HepG2 (cell line): ENCODE measurements around the gene GLRX5. TPM values are rescaled to one million over a fixed set of nuclear protein-coding genes. Genes with fewer than 3 reads are reported as not detected.
A peak's percentile ranks its signal among the peaks of the same experiment; 100 is the strongest.

Experiments
- AGO2 ChIP-seq: fragments of 200-400 bp; formaldehyde crosslinking; optimal IDR thresholded peaks from 2 replicates; pipeline ENCODE3; 2017; ENCODE audit warnings: mild to moderate bottlenecking, low read depth, low read length, moderate library complexity
- MEIS2 ChIP-seq: sonication (generic); formaldehyde crosslinking; IDR thresholded peaks from 2 replicates; pipeline ENCODE4 v1.9.0; 2021; ENCODE audit warnings: mild to moderate bottlenecking, missing genetic modification reagents
- MLLT10 ChIP-seq: sonication (generic); formaldehyde crosslinking; IDR thresholded peaks from 2 replicates; pipeline ENCODE4 v1.4.0; 2020; ENCODE audit warnings: missing genetic modification reagents
- MTA1 ChIP-seq: sonication (generic); formaldehyde crosslinking; IDR thresholded peaks from 2 replicates; pipeline ENCODE4 v1.4.0; 2020; ENCODE audit warnings: missing genetic modification reagents, mild to moderate bottlenecking, borderline replicate concordance
- POLR2G ChIP-seq: fragments of 200-400 bp; formaldehyde crosslinking; IDR thresholded peaks from 2 replicates; pipeline ENCODE4 v1.6.1; 2018; ENCODE audit warnings: mild to moderate bottlenecking, low read depth, low read length, moderate library complexity
- RFXAP ChIP-seq: sonication (generic); formaldehyde crosslinking; IDR thresholded peaks from 2 replicates; pipeline ENCODE4 v1.4.0; 2020; ENCODE audit warnings: missing genetic modification reagents, borderline replicate concordance
- U2AF2 ChIP-seq: fragments of 200-400 bp; formaldehyde crosslinking; IDR thresholded peaks from 2 replicates; pipeline ENCODE4 v1.6.1; 2017; ENCODE audit warnings: low read depth, mild to moderate bottlenecking, low read length
- ZBTB42 ChIP-seq: sonication (generic); formaldehyde crosslinking; IDR thresholded peaks from 2 replicates; pipeline ENCODE4 v1.5.0; 2020; ENCODE audit warnings: mild to moderate bottlenecking, missing genetic modification reagents
- ZNF367 ChIP-seq: sonication (generic); formaldehyde crosslinking; IDR thresholded peaks from 2 replicates; pipeline ENCODE4 v1.4.0; 2020; ENCODE audit warnings: missing genetic modification reagents, borderline replicate concordance
- ZNF547 ChIP-seq: sonication (generic); formaldehyde crosslinking; IDR thresholded peaks from 2 replicates; pipeline ENCODE4 v1.5.1; 2020; ENCODE audit warnings: mild to moderate bottlenecking, missing genetic modification reagents
- ZNF589 ChIP-seq: sonication (generic); formaldehyde crosslinking; conservative IDR thresholded peaks from 2 replicates; pipeline ENCODE4 v1.8.0; 2022; ENCODE audit warnings: mild to moderate bottlenecking, moderate library complexity, missing genetic modification reagents
- ZNF644 ChIP-seq: IDR thresholded peaks from 2 replicates; pipeline ENCODE4 v1.6.1; 2016; ENCODE audit warnings: low read depth
- ZNF670 ChIP-seq: sonication (generic); formaldehyde crosslinking; IDR thresholded peaks from 2 replicates; pipeline ENCODE4 v1.8.0; 2022; ENCODE audit warnings: mild to moderate bottlenecking, missing genetic modification reagents, borderline replicate concordance
- ZNF737 ChIP-seq: sonication (generic); formaldehyde crosslinking; IDR thresholded peaks from 2 replicates; pipeline ENCODE4 v1.5.0; 2020; ENCODE audit warnings: missing genetic modification reagents, mild to moderate bottlenecking, borderline replicate concordance
- ZNF740 ChIP-seq: sonication (generic); formaldehyde crosslinking; IDR thresholded peaks from 2 replicates; pipeline ENCODE4 v1.4.0; 2020; ENCODE audit warnings: missing genetic modification reagents
- polyA plus RNA-seq, 8 experiments: library from polyadenylated mRNA; depleted of rRNA in 3 of 8; stranded (reverse) in 7 of 8; unstranded in 1 of 8; fragments of >200 nt; fragmentation: Illumina TruSeq in 4 of 8; extraction: Trizol in 4 of 8; gene quantifications; 2 replicates each; pipeline versions ENCODE4 v1.2.1 to v1.2.3, GENCODE V29; 2011 to 2016; ENCODE audit warnings: low read depth in 4 of 8, missing spikeins in 1 of 8, mixed read lengths in 1 of 8; ENCODE audit not compliant: insufficient read depth in 1 of 8
- total RNA-seq, 5 experiments: library from RNA; depleted of rRNA; stranded (reverse); fragments of >200 nt; fragmentation: Illumina TruSeq; extraction: Trizol; gene quantifications; 2 replicates each; pipeline ENCODE4 v1.2.3, GENCODE V29; 2016; ENCODE audit warnings: low read depth in 1 of 5
- TF ChIP-seq, protein P1 (sequence below): sonication (generic); formaldehyde crosslinking; IDR thresholded peaks from 2 replicates; pipeline ENCODE4 v1.9.0; 2021; ENCODE audit warnings: mild to moderate bottlenecking, missing genetic modification reagents
- TF ChIP-seq, protein P2 (sequence below): sonication (generic); formaldehyde crosslinking; IDR thresholded peaks from 2 replicates; pipeline ENCODE4 v1.4.0; 2020; ENCODE audit warnings: mild to moderate bottlenecking, low read depth, missing genetic modification reagents
- TF ChIP-seq, protein P3 (sequence below): sonication (generic); formaldehyde crosslinking; IDR thresholded peaks from 2 replicates; pipeline ENCODE4 v1.4.0; 2020; ENCODE audit warnings: missing genetic modification reagents
- TF ChIP-seq, protein P4 (sequence below): sonication (generic); formaldehyde crosslinking; IDR thresholded peaks from 2 replicates; pipeline ENCODE4 v1.5.0; 2020; ENCODE audit warnings: mild to moderate bottlenecking, missing genetic modification reagents

The GLRX5 gene
- total and polyA plus RNA-seq, 2 of the 13 experiments (the other 11 are each of a cell fraction or from before 2014, with no cell fraction given): 122 to 146 TPM

DNA sequence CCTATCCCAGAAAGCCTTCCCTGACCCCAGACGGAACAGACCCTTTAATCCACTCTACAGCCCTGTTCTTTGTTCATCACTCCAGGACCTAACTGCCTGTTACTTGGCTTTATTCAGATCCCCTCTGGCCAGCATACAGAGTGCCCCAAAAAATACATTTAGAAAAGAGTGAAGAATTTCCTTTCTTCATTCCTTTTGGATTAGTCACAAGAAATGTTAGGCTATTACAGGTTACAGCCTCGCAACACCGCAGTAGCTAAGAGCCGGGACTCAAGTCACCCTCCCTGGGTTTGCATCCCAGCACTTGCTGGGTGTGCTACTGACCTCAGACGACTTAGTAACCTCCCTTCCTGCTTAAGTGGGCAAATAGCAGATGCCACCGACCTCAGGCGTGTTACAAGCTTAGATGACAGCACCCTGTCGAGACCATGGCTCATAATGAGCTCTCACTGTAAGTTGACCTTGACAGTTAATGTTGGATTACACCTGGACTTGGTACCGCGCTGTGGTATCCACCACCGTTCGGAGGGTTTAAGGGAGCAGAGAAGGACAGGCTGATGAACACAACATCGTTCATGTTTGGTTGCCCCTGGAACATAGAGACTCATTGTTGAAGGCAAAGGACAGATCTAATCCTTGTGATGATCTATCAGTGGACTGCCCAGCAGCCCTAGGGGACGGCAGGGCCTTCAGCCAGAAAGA is 12.9 kb downstream of the GLRX5 start (continued):
- TF ChIP-seq, protein P1, sequence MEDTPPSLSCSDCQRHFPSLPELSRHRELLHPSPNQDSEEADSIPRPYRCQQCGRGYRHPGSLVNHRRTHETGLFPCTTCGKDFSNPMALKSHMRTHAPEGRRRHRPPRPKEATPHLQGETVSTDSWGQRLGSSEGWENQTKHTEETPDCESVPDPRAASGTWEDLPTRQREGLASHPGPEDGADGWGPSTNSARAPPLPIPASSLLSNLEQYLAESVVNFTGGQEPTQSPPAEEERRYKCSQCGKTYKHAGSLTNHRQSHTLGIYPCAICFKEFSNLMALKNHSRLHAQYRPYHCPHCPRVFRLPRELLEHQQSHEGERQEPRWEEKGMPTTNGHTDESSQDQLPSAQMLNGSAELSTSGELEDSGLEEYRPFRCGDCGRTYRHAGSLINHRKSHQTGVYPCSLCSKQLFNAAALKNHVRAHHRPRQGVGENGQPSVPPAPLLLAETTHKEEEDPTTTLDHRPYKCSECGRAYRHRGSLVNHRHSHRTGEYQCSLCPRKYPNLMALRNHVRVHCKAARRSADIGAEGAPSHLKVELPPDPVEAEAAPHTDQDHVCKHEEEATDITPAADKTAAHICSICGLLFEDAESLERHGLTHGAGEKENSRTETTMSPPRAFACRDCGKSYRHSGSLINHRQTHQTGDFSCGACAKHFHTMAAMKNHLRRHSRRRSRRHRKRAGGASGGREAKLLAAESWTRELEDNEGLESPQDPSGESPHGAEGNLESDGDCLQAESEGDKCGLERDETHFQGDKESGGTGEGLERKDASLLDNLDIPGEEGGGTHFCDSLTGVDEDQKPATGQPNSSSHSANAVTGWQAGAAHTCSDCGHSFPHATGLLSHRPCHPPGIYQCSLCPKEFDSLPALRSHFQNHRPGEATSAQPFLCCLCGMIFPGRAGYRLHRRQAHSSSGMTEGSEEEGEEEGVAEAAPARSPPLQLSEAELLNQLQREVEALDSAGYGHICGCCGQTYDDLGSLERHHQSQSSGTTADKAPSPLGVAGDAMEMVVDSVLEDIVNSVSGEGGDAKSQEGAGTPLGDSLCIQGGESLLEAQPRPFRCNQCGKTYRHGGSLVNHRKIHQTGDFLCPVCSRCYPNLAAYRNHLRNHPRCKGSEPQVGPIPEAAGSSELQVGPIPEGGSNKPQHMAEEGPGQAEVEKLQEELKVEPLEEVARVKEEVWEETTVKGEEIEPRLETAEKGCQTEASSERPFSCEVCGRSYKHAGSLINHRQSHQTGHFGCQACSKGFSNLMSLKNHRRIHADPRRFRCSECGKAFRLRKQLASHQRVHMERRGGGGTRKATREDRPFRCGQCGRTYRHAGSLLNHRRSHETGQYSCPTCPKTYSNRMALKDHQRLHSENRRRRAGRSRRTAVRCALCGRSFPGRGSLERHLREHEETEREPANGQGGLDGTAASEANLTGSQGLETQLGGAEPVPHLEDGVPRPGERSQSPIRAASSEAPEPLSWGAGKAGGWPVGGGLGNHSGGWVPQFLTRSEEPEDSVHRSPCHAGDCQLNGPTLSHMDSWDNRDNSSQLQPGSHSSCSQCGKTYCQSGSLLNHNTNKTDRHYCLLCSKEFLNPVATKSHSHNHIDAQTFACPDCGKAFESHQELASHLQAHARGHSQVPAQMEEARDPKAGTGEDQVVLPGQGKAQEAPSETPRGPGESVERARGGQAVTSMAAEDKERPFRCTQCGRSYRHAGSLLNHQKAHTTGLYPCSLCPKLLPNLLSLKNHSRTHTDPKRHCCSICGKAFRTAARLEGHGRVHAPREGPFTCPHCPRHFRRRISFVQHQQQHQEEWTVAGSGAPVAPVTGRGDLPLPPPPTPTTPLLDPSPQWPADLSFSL (CRISPR knock-in tag): no peak
- no peak for TF ChIP-seq ZNF547 (CRISPR knock-in tag)
- TF ChIP-seq U2AF2: no peak
- TF ChIP-seq ZNF740 (CRISPR knock-in tag): no peak
- no peak for TF ChIP-seq ZNF670 (CRISPR knock-in tag)
- TF ChIP-seq, protein P2, sequence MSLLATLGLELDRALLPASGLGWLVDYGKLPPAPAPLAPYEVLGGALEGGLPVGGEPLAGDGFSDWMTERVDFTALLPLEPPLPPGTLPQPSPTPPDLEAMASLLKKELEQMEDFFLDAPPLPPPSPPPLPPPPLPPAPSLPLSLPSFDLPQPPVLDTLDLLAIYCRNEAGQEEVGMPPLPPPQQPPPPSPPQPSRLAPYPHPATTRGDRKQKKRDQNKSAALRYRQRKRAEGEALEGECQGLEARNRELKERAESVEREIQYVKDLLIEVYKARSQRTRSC (CRISPR knock-in tag): no peak
- TF ChIP-seq MEIS2 (CRISPR knock-in tag): peak; percentile 84; the same call in 1 of the 2 replicates
- no peak for TF ChIP-seq MLLT10 (CRISPR knock-in tag)
- TF ChIP-seq MTA1 (CRISPR knock-in tag): no peak; the same call in 1 of the 2 replicates
- TF ChIP-seq POLR2G: no peak; the same call in 1 of the 2 replicates
- 0 out of 2 replicates have a peak, but pooled peaks have one; percentile 10 for TF ChIP-seq ZNF644
- no peak for TF ChIP-seq ZBTB42 (CRISPR knock-in tag)
- TF ChIP-seq, protein P3, sequence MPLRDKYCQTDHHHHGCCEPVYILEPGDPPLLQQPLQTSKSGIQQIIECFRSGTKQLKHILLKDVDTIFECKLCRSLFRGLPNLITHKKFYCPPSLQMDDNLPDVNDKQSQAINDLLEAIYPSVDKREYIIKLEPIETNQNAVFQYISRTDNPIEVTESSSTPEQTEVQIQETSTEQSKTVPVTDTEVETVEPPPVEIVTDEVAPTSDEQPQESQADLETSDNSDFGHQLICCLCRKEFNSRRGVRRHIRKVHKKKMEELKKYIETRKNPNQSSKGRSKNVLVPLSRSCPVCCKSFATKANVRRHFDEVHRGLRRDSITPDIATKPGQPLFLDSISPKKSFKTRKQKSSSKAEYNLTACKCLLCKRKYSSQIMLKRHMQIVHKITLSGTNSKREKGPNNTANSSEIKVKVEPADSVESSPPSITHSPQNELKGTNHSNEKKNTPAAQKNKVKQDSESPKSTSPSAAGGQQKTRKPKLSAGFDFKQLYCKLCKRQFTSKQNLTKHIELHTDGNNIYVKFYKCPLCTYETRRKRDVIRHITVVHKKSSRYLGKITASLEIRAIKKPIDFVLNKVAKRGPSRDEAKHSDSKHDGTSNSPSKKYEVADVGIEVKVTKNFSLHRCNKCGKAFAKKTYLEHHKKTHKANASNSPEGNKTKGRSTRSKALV (CRISPR knock-in tag): no peak
- TF ChIP-seq ZNF737: peak; percentile 48; the same call in 1 of the 2 replicates
- TF ChIP-seq ZNF589 (CRISPR knock-in tag): 0 out of 2 replicates have a peak, but pooled peaks have one; percentile 50
- TF ChIP-seq, protein P4, sequence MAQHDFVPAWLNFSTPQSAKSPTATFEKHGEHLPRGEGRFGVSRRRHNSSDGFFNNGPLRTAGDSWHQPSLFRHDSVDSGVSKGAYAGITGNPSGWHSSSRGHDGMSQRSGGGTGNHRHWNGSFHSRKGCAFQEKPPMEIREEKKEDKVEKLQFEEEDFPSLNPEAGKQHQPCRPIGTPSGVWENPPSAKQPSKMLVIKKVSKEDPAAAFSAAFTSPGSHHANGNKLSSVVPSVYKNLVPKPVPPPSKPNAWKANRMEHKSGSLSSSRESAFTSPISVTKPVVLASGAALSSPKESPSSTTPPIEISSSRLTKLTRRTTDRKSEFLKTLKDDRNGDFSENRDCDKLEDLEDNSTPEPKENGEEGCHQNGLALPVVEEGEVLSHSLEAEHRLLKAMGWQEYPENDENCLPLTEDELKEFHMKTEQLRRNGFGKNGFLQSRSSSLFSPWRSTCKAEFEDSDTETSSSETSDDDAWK (CRISPR knock-in tag): no peak
- no peak for TF ChIP-seq ZNF367 (CRISPR knock-in tag)
- TF ChIP-seq RFXAP (CRISPR knock-in tag): no peak
- TF ChIP-seq AGO2: no peak
